ENCODE measurements around the gene LTBP1.

LTBP1 gene

DNA sequence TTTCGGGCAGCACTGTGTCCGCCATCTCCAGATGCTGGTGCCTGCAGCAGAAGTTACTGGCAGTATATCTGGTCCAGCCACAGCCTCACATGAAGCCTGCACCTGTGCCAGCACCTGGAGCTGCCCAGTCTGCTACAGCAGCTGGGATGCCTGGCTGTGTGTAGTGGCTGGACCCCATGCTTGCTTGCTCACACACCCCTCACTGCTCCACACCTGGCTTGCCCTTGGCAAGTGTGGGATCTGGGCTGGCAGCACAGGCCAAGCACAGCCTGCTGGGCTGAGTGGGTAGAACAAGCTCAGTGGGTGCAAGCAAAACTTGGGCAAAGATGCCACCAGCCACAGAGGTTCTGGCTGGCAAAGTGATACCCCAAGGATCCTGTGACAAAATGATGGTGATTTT, 320.3 kb downstream of the LTBP1 start:
- DNase-seq (ENCODE audit: low read depth in 1 of 2, low spot score in 1 of 2): no peak
- Histone ChIP-seq H3K27ac (replicated peaks) (no peak overlapping the region), H3K27me3 (ENCODE audit: insufficient read depth, poor library complexity, severe bottlenecking) (no peaks in the 10 kb centered on the region), H3K4me3 (replicated peaks; ENCODE audit: insufficient read depth, low read length) (no peak overlapping the region)
- TF ChIP-seq POLR2AphosphoS5 (IDR thresholded peaks at IDR 0.05; ENCODE audit: low read depth) (no peak), GABPA (IDR thresholded peaks at IDR 0.05; ENCODE audit: low read depth) (no peak), SPI1 (IDR thresholded peaks at IDR 0.05; ENCODE audit: borderline replicate concordance, low read depth) (no peak)
- TF ChIP-seq, protein P1, sequence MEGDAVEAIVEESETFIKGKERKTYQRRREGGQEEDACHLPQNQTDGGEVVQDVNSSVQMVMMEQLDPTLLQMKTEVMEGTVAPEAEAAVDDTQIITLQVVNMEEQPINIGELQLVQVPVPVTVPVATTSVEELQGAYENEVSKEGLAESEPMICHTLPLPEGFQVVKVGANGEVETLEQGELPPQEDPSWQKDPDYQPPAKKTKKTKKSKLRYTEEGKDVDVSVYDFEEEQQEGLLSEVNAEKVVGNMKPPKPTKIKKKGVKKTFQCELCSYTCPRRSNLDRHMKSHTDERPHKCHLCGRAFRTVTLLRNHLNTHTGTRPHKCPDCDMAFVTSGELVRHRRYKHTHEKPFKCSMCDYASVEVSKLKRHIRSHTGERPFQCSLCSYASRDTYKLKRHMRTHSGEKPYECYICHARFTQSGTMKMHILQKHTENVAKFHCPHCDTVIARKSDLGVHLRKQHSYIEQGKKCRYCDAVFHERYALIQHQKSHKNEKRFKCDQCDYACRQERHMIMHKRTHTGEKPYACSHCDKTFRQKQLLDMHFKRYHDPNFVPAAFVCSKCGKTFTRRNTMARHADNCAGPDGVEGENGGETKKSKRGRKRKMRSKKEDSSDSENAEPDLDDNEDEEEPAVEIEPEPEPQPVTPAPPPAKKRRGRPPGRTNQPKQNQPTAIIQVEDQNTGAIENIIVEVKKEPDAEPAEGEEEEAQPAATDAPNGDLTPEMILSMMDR (IDR thresholded peaks at IDR 0.05; ENCODE audit: insufficient read depth, low read length): no peak
- TF ChIP-seq, protein P2, sequence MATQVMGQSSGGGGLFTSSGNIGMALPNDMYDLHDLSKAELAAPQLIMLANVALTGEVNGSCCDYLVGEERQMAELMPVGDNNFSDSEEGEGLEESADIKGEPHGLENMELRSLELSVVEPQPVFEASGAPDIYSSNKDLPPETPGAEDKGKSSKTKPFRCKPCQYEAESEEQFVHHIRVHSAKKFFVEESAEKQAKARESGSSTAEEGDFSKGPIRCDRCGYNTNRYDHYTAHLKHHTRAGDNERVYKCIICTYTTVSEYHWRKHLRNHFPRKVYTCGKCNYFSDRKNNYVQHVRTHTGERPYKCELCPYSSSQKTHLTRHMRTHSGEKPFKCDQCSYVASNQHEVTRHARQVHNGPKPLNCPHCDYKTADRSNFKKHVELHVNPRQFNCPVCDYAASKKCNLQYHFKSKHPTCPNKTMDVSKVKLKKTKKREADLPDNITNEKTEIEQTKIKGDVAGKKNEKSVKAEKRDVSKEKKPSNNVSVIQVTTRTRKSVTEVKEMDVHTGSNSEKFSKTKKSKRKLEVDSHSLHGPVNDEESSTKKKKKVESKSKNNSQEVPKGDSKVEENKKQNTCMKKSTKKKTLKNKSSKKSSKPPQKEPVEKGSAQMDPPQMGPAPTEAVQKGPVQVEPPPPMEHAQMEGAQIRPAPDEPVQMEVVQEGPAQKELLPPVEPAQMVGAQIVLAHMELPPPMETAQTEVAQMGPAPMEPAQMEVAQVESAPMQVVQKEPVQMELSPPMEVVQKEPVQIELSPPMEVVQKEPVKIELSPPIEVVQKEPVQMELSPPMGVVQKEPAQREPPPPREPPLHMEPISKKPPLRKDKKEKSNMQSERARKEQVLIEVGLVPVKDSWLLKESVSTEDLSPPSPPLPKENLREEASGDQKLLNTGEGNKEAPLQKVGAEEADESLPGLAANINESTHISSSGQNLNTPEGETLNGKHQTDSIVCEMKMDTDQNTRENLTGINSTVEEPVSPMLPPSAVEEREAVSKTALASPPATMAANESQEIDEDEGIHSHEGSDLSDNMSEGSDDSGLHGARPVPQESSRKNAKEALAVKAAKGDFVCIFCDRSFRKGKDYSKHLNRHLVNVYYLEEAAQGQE (IDR thresholded peaks at IDR 0.05; ENCODE audit: insufficient replicate concordance, low read depth): no peak

DNA sequence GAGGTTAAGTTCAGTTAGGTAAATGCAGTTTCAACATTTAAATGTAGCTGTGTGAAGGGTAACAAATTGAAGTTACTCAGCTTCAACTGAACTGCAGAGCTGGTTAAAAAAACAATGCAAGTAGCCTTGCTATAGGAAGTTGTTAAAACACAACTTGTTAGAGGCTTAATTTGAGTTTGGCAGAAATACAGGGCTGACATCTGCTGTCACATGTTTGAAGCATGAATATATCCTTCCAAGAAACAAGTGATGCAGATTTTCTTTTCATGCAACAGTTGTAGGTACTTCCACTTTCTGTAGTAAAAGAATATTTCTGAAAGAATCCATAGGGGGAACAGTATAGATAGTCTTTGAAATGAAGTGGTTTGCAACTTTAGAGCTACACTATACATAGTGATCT, 321.0 kb downstream of the LTBP1 start:
- no peak for DNase-seq (ENCODE audit: low read depth in 1 of 2, low spot score in 1 of 2)
- Histone ChIP-seq H3K4me3 (replicated peaks; ENCODE audit: insufficient read depth, low read length) (no peak overlapping the region), H3K27me3 (ENCODE audit: insufficient read depth, poor library complexity, severe bottlenecking) (peaks cover 3% of the 10 kb centered on the region), H3K27ac (replicated peaks) (no peak overlapping the region)
- TF ChIP-seq GABPA (IDR thresholded peaks at IDR 0.05; ENCODE audit: low read depth): no peak
- TF ChIP-seq, protein P1 (IDR thresholded peaks at IDR 0.05; ENCODE audit: insufficient read depth, low read length): no peak
- TF ChIP-seq POLR2AphosphoS5 (IDR thresholded peaks at IDR 0.05; ENCODE audit: low read depth): no peak
- TF ChIP-seq SPI1 (IDR thresholded peaks at IDR 0.05; ENCODE audit: borderline replicate concordance, low read depth): no peak
- TF ChIP-seq, protein P2 (IDR thresholded peaks at IDR 0.05; ENCODE audit: insufficient replicate concordance, low read depth): no peak

DNA sequence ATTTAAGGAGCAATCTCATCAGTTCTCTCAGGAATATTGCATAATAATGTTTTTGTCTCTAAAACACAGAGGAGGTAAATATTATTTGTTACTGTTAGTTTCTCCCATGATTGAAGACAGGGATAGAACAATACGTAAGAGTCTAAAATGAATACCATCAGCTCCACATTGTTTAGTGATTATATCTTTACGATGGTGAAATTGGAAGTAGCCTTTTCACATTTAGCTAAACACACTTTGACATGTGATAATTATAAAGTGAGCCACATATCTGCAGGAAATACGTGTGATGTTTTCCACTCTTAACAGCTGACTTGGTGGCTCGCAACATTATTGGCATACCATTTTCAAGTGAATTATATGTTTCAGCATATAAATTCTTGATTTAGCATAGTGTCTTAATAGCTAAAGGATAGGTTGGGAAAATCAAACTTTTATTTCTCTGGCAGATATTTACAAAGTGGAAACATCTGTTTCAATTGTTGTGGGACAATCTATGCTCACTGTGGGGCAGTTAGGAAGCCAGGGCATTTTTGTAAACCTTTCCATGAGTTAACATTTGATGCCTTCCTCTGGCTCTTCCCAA, 321.6 kb downstream of the LTBP1 start:
- Histone ChIP-seq H3K27me3 (ENCODE audit: insufficient read depth, poor library complexity, severe bottlenecking) (peaks cover 3% of the 10 kb centered on the region), H3K27ac (replicated peaks) (no peak overlapping the region), H3K4me3 (replicated peaks; ENCODE audit: insufficient read depth, low read length) (no peak overlapping the region)
- DNase-seq (ENCODE audit: low read depth in 1 of 2, low spot score in 1 of 2): no peak
- TF ChIP-seq, protein P2 (IDR thresholded peaks at IDR 0.05; ENCODE audit: insufficient replicate concordance, low read depth): no peak
- TF ChIP-seq SPI1 (IDR thresholded peaks at IDR 0.05; ENCODE audit: borderline replicate concordance, low read depth): no peak
- TF ChIP-seq POLR2AphosphoS5 (IDR thresholded peaks at IDR 0.05; ENCODE audit: low read depth): no peak
- TF ChIP-seq GABPA (IDR thresholded peaks at IDR 0.05; ENCODE audit: low read depth): no peak
- TF ChIP-seq, protein P1 (IDR thresholded peaks at IDR 0.05; ENCODE audit: insufficient read depth, low read length): no peak

Data from HL-60 (cell line).